ELF-1 (cell line): ENCODE measurements around the gene OR4D2.

Source experiments
- DNase-seq: peaks from one replicate; pipeline ENCODE4 v3.0.0-alpha.2; 2016; ENCODE audit warnings: low read depth, low spot score

OR4D2 gene

GRCh38 chr17:58172369-58173071 lies 5.7 kb downstream of the OR4D2 start:
- peak; percentile 65 for DNase-seq

DNA sequence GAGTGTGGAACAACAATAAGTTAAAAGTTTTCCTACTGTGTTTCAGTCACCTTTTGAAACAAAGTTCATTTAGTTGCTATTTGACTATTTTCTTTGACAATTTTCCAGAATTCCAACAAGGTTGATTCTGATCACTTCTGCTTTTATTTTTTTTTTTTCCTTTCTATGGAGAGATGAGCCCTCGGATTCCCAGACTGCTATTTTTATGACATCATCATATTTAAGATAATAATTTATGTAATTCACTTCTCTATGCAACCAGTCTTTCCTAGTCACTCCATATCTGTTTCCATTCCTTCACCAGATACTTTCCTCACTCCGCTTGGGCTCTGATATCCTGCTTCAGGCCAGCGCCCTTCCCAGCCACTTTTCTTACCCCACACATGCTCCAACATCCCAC lies 8.1 kb downstream of the OR4D2 start:
- no peak for DNase-seq

GRCh38 chr17:58176200-58176599 lies 9.4 kb downstream of the OR4D2 start:
- no peak for DNase-seq

DNA sequence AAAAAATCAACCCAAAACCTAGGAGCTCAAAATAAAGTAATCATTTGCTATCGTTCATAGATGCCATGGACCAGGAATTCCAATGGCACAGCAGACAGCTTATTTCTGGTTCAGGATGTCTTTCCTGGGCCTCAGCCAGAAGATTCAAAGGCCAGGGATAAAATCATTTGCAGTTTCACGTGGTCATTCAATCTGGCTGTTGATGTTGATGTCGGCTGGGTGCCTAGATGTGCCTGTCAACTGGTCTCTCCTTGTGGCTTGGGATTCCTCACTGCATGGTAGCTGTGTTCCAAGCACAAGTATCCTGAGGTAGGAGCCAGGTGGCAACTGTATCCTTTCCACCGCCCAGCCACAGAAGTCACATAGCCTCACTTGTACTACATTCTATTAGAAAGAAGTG lies 15.0 kb downstream of the OR4D2 start:
- no peak for DNase-seq

DNA sequence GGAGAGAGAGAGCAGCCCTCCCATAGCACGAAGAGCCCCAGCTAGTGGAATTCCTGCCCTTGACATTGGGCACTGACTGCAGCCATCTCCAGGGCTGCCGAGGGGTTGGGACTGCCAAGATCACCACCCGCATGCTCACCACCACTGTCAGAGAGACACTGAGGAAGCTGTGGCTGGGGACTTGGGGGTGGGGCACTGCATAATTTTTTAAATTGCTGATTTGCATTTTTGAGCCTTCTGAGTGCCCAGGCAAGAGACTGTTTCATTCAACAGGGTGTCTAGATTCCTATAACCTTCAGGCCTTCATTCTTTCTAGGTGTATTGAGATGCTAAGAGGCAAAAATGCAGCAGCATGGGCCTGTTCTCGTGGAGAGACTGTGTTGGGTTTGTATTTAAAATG lies 16.7 kb downstream of the OR4D2 start:
- no peak for DNase-seq

GRCh38 chr17:58184308-58184985 lies 17.7 kb downstream of the OR4D2 start:
- peak; percentile 89 for DNase-seq

- no peak for DNase-seq
These were observed 18.4 kb downstream of the OR4D2 start for GRCh38 chr17:58184986-58185761.

DNA sequence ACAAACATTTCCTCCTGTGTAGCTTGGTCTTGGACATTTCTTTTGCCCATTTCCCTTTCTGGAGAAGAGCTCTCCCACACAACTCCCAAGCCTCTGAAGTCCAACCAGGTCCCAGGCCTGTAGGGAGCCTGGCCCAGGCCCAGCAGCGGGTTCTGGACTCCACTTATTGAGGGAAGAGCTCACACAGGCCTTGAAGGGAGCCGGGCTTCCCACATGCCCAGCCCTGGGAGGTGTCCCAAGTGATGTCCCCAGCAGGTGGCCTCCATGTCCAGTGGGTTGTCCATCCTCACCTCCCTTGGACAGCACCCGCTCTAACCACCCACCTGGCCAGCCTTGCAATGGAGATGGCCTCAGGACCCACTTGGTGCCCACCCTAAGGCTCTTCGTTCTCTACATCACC lies 19.8 kb downstream of the OR4D2 start:
- no peak for DNase-seq

DNA sequence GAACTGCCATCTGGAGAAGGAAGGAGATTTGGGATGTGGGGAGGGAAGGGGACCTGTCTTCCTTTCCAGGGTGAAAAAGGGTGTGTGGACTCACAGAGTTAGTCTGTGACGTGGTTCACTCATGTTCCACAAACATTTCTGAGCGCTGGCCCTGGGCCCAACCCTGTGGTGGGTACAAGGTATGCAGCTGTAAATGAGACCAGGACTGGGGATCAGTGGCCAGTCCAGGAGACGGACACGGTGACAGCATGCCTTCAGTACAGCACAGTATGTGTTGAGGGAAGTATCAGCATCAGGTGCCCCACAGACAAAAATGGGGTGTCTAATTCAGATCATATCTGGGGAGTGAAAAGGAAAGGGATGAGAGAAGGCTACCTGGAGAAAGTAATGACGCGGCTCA lies 20.3 kb downstream of the OR4D2 start:
- no peak for DNase-seq

DNA sequence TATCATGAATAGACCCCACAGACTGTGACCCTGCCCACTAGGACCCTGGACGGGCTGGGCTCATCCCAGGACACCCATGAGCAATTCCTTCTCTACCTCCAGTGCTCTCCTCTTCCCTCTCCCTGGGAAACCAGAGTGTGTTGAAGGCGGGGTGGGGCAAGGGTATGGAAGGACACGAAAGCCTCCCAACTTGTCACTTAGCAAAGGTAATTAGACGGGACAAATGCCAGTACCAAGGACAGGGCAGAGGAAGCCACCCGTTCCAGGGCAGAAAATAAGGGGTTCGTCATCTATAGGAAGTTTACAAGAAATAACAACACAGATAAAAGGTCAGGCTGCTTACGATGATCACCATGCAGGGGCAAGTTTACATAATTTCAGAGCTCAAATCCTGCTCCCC lies 20.9 kb downstream of the OR4D2 start:
- no peak for DNase-seq

GRCh38 chr17:58189436-58190146 lies 22.8 kb downstream of the OR4D2 start:
- no peak for DNase-seq

- no peak for DNase-seq
These were observed 24.6 kb downstream of the OR4D2 start for GRCh38 chr17:58191241-58191896.

DNA sequence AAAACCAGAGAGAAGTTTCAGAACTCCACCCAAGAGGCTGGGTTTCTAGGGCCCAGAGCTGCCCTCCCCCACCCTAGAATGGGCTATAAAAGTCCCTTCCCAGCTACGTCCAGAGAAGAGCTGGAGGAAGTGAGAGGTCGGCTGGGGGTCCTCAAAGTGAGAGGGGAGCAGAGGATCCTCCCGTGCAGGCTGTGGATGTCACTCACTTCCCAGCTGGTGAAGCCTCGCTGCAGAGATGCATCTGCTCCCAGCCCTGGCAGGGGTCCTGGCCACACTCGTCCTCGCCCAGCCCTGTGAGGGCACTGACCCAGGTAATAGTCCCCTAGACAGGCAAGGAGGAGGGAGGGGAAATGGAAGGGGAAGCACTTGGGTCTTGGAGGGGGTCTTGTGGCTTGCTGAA lies 25.8 kb downstream of the OR4D2 start, which contains the start of gene EPX:
TSS of gene EPX (plus strand) at position 115 of the 400 bp plus-strand sequence. CDS start at position 236, 121 bp downstream.
- no peak for DNase-seq

DNA sequence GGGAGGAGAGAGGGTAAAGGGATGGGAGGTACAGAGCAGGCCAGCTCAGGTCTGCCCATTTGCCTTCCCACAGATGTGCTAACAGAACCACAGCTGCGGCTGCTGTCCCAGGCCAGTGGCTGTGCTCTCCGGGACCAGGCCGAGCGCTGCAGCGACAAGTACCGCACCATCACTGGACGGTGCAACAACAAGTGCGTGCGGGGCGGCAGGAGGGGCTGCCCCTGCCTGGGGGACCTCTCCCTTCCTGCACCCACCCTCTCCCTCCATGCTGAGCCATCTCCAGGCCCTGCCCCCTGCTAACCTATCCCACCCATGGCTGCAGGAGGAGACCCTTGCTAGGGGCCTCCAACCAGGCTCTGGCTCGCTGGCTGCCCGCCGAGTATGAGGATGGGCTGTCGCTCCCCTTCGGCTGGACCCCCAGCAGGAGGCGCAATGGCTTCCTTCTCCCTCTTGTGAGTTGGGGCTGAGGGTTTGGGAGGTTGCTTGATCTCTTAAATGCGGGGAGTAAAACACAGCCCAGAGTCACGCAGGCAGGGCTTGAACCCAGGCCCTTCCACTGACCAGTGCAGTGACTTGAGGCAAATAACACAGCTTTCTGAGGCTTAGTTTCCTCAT lies 27.0 kb downstream of the OR4D2 start:
- peak; percentile 11 for DNase-seq

GRCh38 chr17:58195518-58196123 lies 28.8 kb downstream of the OR4D2 start:
- DNase-seq, result no peak

- no peak for DNase-seq
These were observed 29.8 kb downstream of the OR4D2 start for GRCh38 chr17:58196610-58197009.

DNA sequence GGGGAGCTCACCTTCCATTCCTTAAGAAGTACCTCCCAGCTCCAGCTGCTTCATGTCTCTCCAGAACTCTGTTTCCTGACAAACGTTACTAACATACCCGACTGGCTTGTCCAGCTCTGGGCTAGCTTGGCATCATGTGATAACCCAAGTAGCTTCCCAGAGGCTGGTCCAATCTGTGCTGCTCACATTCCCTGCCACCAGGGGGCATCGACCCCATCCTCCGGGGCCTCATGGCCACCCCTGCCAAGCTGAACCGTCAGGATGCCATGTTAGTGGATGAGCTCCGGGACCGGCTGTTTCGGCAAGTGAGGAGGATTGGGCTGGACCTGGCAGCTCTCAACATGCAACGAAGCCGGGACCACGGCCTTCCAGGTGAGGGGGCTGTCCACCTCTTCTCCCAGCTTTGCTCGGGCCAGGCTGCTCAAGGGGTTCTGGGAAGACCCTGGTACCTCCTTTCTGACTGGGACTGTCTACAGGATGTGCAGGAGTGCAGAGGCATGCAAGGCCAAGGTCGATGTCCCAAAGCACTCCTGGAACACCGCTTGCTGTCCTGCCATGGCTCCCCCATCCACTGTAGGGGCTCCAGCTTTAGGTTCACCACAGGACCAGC lies 33.3 kb downstream of the OR4D2 start:
- peak; percentile 84 for DNase-seq

DNA sequence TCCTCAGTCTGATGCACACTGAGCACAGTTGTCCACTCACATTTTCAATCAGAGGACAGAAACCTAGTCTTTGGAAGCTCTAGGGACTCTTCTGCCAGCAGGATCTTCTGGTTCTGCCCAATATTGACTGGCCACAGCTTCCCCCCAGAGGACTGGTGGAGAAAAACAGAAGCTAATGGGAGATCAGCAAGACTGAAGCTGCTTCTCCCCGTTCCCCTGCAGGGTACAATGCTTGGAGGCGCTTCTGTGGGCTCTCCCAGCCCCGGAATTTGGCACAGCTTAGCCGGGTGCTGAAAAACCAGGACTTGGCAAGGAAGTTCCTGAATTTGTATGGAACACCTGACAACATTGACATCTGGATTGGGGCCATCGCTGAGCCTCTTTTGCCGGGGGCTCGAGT lies 36.1 kb downstream of the OR4D2 start:
- no peak for DNase-seq

GRCh38 chr17:58204796-58205195 lies 38.0 kb downstream of the OR4D2 start:
- DNase-seq, result no peak

DNA sequence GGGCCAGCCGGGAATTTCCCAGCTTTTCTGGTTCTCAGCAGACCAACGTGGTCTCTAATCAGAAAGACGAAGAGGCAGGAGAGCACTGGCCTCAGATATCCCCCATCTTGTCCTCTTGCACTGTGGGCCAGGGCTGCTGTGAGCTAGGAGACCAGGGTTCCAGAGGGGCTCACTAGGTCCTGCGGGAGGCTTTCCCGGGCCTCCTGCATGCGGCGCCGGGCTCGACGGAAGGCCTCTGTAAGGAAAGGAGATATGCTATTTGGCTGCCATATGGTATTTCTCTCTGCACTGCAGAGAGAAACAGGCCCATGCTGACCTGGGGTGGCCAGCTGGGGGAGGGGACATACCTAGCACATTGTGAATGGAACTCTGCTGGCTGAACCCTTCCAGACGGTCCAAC lies 39.2 kb downstream of the OR4D2 start:
- DNase-seq, result no peak
